ENCODE measurements around the gene DNM3. TPM values are rescaled to one million over a fixed set of nuclear protein-coding genes. Genes with fewer than 3 reads are reported as not detected.

DNM3 gene
- polyA plus RNA-seq, 3 donors from 2014 or later: 0.52 to 1.2 (median 0.99) TPM

DNA sequence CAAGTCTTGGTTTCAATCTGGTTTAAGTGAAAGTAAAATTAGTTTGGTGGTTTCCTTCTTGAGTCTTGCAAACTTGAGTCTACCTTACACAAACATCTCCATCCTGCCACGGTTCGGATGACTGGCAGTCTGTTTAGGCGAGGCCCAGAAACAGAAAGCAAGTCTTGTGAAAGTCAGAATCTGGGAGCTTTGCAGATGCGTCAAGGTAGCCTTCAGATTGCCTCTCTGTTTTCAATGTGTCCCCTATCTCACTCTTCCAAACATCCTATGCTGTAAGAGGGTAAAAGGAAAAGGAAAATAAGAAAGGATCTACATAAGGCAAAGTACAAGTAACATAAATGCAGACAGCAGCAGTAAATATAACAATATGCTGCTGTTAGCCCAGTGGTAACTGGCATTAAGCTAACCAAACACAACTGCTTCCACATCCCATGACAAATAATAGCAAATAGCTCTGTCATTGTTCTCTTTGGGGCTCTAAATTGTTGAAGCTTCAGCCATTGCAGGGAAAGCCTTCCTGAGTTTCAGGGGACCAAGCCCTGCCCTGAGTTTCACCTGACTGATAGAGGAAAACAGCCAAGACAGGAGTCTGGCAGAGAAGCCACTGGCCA lies 552.9 kb downstream of the DNM3 start:
- Mint-ChIP-seq H3K9me3 (no peaks in the 10 kb centered on the region), H3K4me1 (peaks cover 34 to 47% of the 10 kb centered on the region in 2 donors), H3K36me3 (peaks cover 0 to 10% (median 0%) of the 10 kb centered on the region in 3 donors), H3K4me3 (peak overlapping the region; percentile 58 to 82 (median 68)), H3K27me3 (ENCODE audit: low read depth in 3 of 3) (peaks cover 0 to 4% (median 0%) of the 10 kb centered on the region in 3 donors), H3K27ac (peak overlapping the region; percentile 65 to 94 (median 88))
- peak; percentile 64 to 70 (median 65) for DNase-seq

DNA sequence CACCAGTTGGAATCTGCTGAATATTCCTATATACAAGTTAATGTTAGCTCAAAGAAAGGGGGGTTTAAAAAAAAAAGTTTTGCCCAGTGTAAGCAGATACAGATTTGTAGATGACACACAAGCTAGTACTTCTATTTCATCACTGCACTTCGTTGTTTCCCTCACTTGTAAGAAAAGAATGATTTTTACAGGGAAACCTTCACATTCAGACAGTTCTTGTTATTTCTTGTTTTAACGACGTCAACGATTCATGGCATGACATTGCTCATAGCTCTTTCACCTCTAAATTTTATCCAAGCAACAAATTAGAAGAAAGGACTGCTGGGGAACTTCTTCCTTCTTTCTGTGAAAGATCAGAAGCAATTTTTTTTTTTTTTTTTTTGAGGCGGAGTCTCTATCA lies 553.5 kb downstream of the DNM3 start:
- Mint-ChIP-seq H3K27ac (peak overlapping the region; percentile 65 to 94 (median 88)), H3K4me3 (peak overlapping the region; percentile 58 to 82 (median 68)), H3K4me1 (peaks cover 39 to 53% of the 10 kb centered on the region in 2 donors), H3K9me3 (no peaks in the 10 kb centered on the region), H3K27me3 (ENCODE audit: low read depth in 3 of 3) (peaks cover 0 to 4% (median under 1%) of the 10 kb centered on the region in 3 donors), H3K36me3 (peaks cover 0 to 10% (median 0%) of the 10 kb centered on the region in 3 donors)
- no peak for DNase-seq

DNA sequence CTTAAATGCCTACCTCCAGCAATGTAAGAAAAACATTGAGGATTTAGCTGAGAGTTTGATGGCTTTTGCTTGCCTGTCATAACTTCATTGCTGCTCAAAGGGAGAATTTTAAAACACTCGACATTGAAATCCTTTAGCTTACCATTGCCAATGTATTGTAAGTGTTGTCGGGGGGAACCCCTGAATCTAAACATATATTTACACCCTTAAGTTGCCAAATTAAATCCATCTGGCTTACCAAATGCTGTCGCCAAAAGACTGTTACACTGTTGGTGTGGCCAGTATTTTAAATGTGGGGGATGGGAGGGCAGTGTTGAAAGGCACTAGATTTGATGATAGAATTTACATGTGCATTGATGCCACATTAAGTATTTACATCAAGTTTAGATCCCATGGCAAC lies 554.3 kb downstream of the DNM3 start:
- DNase-seq: no peak
- H3K27me3 Mint-ChIP-seq (ENCODE audit: low read depth in 3 of 3): peaks cover 0 to 4% (median 3%) of the 10 kb centered on the region in 3 donors
- peaks cover 0 to 10% (median 0%) of the 10 kb centered on the region in 3 donors for H3K36me3 Mint-ChIP-seq
- peaks cover 47 to 57% of the 10 kb centered on the region in 2 donors for H3K4me1 Mint-ChIP-seq
- H3K9me3 Mint-ChIP-seq: no peaks in the 10 kb centered on the region
- no peak overlapping the region for H3K4me3 Mint-ChIP-seq
- H3K27ac Mint-ChIP-seq: no peak overlapping the region

DNA sequence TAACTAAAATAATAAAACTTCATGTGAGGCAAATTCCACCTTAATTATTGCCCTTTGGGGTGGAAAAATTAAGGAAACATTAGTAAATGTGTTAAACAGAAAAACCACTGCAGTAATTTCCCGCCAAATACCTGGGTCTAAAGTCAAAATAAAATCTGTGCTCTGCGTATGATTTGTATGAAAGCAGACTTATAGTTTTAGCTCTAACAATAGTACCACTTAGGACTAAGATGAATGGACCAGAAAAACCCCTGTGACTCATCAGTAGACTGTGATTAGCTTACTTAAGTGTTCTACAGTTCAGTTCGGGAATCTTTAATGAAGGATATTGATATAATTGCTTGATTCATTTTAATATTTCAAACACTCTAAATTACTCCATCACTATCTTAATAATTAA lies 555.9 kb downstream of the DNM3 start:
- H3K36me3 Mint-ChIP-seq: peaks cover 0 to 5% (median 0%) of the 10 kb centered on the region in 3 donors
- H3K27me3 Mint-ChIP-seq (ENCODE audit: low read depth in 3 of 3): peaks cover 0 to 5% (median 3%) of the 10 kb centered on the region in 3 donors
- DNase-seq: no peak
- no peak overlapping the region for H3K27ac Mint-ChIP-seq
- no peaks in the 10 kb centered on the region for H3K9me3 Mint-ChIP-seq
- no peak overlapping the region for H3K4me3 Mint-ChIP-seq
- H3K4me1 Mint-ChIP-seq: peaks cover 49 to 56% of the 10 kb centered on the region in 2 donors

DNA sequence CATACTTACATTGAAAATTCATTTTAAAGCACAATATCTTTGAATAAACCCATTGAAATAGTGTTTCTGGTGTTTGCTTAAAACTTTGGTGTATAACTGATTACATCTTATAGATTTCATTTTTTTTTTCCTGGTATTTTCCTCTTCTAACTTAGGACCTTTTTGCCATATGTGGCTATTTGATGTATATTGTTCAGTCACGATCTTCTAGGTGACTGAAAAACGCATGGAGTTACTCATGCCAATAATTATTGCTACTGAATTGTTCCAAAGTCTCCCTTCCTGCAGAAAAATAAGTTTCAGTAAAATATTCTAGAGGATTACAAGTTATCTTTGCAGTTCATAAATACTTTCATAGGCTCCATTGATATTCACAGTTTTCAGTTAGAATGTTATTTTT lies 556.3 kb downstream of the DNM3 start:
- Mint-ChIP-seq H3K36me3 (peaks cover 0 to 5% (median 0%) of the 10 kb centered on the region in 3 donors), H3K9me3 (no peaks in the 10 kb centered on the region), H3K4me1 (peaks cover 52 to 60% of the 10 kb centered on the region in 2 donors), H3K27me3 (ENCODE audit: low read depth in 3 of 3) (peaks cover 0 to 5% (median 3%) of the 10 kb centered on the region in 3 donors), H3K4me3 (no peak overlapping the region), H3K27ac (no peak overlapping the region)
- no peak for DNase-seq

DNA sequence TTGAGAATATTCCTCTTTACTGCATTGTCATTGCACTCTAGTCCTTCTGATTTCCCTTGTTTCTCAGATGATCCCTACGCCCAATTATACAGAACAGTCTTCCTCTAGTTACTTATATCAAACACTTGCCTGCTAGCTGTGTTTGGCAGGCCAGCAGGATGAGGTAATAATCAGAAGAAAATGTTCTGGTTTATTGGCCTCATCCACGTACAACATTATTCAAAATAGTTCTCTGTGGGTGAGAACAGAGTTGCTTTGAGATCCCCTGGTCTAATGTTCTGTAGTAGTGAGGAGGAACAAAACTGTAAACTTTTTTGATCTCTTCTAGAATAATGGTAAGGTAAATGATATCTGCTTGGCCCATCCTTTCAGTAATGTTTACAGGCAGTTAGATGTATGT lies 556.9 kb downstream of the DNM3 start:
- H3K4me3 Mint-ChIP-seq: no peak overlapping the region
- H3K4me1 Mint-ChIP-seq: peaks cover 57 to 63% of the 10 kb centered on the region in 2 donors
- H3K27ac Mint-ChIP-seq: no peak overlapping the region

DNA sequence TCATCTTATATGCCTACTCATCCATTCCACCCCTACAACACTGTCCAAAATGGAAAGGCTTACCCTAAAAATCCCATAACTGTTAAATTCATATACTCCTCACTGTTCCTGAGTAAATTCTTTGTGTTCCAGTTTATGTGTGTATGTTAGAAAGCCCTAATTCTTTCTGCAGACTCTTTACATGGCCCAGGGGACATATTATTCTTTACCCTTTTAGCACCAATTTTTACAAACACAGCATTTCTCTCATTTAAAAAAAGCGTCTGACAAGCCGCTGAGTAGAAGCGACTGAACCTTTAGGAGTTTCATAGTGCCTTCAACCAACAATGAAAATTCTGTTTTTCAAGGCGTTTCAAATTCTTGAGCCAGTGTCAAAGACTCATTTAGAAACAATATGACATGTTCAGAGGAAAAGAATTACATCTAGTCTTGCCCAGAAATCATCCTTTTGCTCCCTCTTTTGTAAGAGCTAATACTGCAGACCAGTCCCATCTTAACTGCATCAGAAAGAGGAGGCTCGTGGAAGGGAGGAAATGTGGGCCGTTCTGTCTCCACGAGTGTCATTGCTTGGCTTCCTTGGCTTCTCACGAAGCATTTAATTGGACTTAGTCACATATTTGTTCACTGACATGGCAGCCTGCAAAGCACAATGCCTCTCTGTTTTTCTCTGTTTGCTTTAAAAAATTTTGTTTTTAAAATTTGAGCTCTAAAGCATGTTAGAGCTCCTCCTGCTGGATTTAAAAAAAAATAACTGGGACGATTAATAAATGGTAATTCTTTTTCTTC lies 557.9 kb downstream of the DNM3 start:
- H3K36me3 Mint-ChIP-seq: peaks cover 0 to 5% (median 0%) of the 10 kb centered on the region in 3 donors
- peaks cover 54 to 63% of the 10 kb centered on the region in 2 donors for H3K4me1 Mint-ChIP-seq
- peak overlapping the region in 3 of 6 donors; percentile 9 to 37 (median 17) for H3K27ac Mint-ChIP-seq
- peak; percentile 19 to 40 (median 32) for DNase-seq
- peaks cover 0 to 5% (median 2%) of the 10 kb centered on the region in 3 donors for H3K27me3 Mint-ChIP-seq (ENCODE audit: low read depth in 3 of 3)
- peak overlapping the region; percentile 64 to 80 (median 71) for H3K4me3 Mint-ChIP-seq
- H3K9me3 Mint-ChIP-seq: no peaks in the 10 kb centered on the region

More for the DNA sequence above, 556.9 kb downstream of the DNM3 start:
- no peak for DNase-seq
- no peaks in the 10 kb centered on the region for H3K9me3 Mint-ChIP-seq
- peaks cover 0 to 5% (median 3%) of the 10 kb centered on the region in 3 donors for H3K27me3 Mint-ChIP-seq (ENCODE audit: low read depth in 3 of 3)
- H3K36me3 Mint-ChIP-seq: peaks cover 0 to 5% (median 0%) of the 10 kb centered on the region in 3 donors

DNA sequence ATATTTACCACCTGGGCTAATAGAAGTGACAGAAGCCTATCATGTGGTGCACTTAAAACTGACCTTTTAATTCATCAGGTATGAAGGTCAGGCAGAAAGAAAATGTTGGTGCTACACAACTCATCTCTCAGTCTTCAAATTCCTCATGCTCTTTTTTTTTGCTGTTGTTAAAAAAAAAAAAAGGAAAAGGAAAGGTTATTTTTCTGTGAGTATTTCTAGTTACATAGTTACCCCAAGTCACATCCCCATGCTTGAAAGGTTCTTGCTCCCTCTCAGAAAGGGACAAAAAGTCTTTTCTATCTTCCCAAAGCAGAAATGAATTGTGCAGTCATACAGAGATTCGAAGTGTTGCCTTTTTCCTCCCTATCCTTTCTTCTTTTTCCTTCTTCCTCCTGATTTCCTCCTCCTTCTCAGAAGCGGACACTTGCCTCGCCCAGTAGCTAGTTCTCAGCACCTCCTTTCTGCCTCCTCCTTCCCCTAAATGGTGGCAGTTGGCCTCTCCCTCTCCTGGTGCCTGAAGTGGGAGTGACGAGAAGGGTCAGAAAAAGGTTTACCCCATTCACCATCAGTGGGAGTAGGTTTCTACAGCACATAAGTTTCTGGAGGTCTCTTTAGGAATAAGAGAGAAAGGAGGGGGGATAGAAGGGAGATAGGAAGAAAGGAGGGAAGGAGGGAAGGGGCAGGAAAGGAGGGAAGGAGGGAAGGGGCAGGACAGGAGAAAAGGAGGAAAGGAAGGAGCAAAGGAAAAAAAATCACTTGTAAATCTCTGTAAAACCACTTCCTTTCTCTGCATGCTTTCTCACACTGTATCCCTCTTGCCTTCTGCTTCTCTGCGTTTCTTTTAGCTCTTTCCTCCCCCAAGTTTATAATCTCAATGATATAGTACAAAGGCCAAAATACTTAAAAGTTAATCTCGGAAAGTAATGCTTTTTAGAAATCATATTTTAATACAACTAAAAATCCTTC lies 558.7 kb downstream of the DNM3 start:
- peaks cover 49 to 60% of the 10 kb centered on the region in 2 donors for H3K4me1 Mint-ChIP-seq
- H3K4me3 Mint-ChIP-seq: peak overlapping the region; percentile 24 to 80 (median 71)
- H3K27ac Mint-ChIP-seq: peak overlapping the region in 1 of 6 donors; percentile 37

DNA sequence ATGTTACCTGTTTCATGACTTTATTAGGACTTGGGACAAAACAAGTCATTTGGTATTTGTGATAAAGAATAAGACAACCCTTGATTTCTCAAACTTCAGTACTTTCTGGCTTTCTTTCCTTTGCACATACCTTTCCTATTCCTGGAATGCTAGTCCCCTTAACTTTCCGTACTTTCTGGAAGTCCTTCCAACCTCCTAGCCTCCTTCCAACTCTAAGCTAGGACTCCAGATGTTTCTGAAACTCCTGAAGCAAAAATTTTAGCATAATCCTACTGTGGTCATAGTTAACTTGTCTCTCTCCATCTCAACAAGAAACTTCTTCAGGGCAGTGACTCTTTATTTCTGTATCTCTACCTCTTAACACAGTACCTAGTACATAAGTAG lies 559.4 kb downstream of the DNM3 start:
- Mint-ChIP-seq H3K27me3 (ENCODE audit: low read depth in 3 of 3) (peaks cover 0 to 5% (median 2%) of the 10 kb centered on the region in 3 donors), H3K9me3 (no peaks in the 10 kb centered on the region), H3K4me1 (peaks cover 46 to 58% of the 10 kb centered on the region in 2 donors), H3K36me3 (peaks cover 0 to 6% (median 0%) of the 10 kb centered on the region in 3 donors), H3K4me3 (peak overlapping the region in 1 of 5 donors; percentile 27), H3K27ac (no peak overlapping the region)
- no peak for DNase-seq

More for the DNA sequence above, 558.7 kb downstream of the DNM3 start:
- H3K36me3 Mint-ChIP-seq: peaks cover 0 to 5% (median 0%) of the 10 kb centered on the region in 3 donors
- no peaks in the 10 kb centered on the region for H3K9me3 Mint-ChIP-seq
- H3K27me3 Mint-ChIP-seq (ENCODE audit: low read depth in 3 of 3): peaks cover 0 to 5% (median 2%) of the 10 kb centered on the region in 3 donors
- no peak for DNase-seq

DNA sequence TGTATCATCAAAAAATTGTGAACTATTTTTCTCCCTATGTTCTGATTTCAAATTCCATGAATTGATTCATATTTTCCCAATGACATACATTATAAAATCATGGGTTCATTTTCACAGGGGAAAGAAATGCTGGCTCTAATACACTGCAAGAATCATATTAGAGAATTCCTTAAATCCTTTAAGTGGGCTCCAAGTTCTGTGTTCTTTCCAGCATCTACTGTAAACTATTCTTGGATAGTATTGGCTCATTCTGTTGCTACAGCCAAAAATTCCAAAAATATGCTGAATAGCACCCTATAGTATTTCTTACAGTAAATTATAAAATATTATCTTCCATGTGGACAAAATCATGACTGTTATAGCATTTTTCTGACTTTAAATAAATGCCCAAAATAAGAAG lies 560.2 kb downstream of the DNM3 start:
- no peak for DNase-seq
- peaks cover 0 to 8% (median 0%) of the 10 kb centered on the region in 3 donors for H3K36me3 Mint-ChIP-seq
- H3K4me1 Mint-ChIP-seq: peaks cover 42 to 58% of the 10 kb centered on the region in 2 donors

DNA sequence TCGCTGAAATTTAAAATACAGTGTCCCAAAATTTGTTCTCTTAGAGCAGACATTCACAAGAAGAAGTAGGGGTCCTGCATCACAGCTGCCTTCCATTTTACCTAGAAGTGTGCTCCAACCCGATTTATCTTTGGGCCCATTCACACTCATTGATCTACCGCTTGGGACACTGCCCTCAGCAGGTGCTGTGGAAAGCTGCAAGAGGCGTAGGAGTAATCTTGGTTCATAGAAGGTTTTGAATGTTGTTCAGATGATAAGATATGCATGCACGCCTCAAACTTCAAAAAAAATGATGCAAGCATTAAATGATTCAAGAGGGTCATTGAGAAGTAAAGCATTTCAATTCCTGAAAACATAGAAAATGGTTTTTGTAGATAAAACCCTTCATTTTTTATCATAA lies 560.6 kb downstream of the DNM3 start:
- no peak for DNase-seq
- Mint-ChIP-seq H3K27me3 (ENCODE audit: low read depth in 3 of 3) (peaks cover 0 to 5% (median 2%) of the 10 kb centered on the region in 3 donors), H3K27ac (no peak overlapping the region), H3K4me3 (no peak overlapping the region), H3K4me1 (peaks cover 42 to 58% of the 10 kb centered on the region in 2 donors), H3K9me3 (no peaks in the 10 kb centered on the region), H3K36me3 (peaks cover 0 to 8% (median 0%) of the 10 kb centered on the region in 3 donors)

More for the DNA sequence above, 560.2 kb downstream of the DNM3 start:
- Mint-ChIP-seq H3K9me3 (no peaks in the 10 kb centered on the region), H3K27ac (no peak overlapping the region), H3K27me3 (ENCODE audit: low read depth in 3 of 3) (peaks cover 0 to 5% (median 2%) of the 10 kb centered on the region in 3 donors), H3K4me3 (no peak overlapping the region)

DNA sequence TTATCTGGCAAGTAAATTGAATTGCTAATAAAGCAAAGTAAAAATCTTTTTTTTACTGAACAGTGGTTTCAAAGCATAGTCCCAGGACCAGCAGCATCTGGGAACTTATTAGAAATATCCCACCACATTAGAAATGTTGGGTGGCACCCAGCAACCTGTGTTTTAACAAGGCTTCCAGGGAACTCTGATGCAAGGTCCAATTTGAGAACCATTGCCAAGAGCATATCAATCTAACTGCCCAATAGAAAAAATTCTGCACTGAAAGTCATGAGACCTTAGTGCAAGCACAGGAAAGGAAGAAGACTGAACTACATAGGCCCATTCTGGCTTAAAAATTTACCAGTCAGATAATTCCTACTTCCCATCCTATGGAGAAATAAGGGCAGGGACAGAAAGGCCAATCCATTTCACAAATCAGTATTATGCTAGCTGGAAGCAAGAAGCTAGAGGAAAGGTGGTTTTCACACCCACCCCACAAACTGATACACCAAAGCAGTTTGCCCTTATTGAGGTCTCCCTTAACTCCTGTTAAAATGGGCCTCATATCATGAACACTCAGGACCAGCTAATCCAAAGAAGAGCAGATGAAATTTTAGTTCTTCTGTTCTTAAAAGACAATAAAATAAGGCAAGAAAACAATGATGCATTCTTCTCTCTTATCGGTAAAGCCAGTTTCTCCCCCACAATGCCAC lies 561.7 kb downstream of the DNM3 start:
- Mint-ChIP-seq H3K9me3 (no peaks in the 10 kb centered on the region), H3K4me1 (peaks cover 42 to 57% of the 10 kb centered on the region in 2 donors), H3K27ac (peak overlapping the region in 1 of 6 donors; percentile 1), H3K36me3 (peaks cover 0 to 8% (median 0%) of the 10 kb centered on the region in 3 donors), H3K27me3 (ENCODE audit: low read depth in 3 of 3) (peaks cover 0 to 5% (median 2%) of the 10 kb centered on the region in 3 donors), H3K4me3 (peak overlapping the region; percentile 15 to 61 (median 35))
- DNase-seq: peak; percentile 21 to 43 (median 41)

Measured in immature natural killer cell (primary cell).